Measurements from ENCODE around the gene MDN1.

DNA sequence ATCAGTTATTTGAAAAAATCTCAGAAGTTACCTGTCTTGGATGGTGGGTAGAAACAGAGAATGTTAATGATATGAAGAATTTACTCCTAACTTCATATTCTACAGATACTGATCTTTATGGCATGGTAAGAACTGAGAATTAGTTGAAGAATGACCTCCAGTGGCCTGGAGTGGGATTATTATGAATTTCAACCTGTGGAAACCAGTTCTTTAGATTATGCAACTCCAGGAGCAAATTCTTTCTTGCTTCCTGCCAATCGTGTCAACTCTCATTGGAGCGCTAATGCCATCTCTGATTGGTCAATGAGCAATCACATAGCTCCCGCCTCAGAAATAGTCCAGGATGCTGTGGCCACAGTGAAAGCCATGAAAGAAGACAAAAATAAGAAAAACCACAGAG is 221.6 kb downstream of the MDN1 start:
- TF ChIP-seq, protein P1, sequence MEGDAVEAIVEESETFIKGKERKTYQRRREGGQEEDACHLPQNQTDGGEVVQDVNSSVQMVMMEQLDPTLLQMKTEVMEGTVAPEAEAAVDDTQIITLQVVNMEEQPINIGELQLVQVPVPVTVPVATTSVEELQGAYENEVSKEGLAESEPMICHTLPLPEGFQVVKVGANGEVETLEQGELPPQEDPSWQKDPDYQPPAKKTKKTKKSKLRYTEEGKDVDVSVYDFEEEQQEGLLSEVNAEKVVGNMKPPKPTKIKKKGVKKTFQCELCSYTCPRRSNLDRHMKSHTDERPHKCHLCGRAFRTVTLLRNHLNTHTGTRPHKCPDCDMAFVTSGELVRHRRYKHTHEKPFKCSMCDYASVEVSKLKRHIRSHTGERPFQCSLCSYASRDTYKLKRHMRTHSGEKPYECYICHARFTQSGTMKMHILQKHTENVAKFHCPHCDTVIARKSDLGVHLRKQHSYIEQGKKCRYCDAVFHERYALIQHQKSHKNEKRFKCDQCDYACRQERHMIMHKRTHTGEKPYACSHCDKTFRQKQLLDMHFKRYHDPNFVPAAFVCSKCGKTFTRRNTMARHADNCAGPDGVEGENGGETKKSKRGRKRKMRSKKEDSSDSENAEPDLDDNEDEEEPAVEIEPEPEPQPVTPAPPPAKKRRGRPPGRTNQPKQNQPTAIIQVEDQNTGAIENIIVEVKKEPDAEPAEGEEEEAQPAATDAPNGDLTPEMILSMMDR (IDR thresholded peaks at IDR 0.05) = no peak
- TF ChIP-seq POLR2A (IDR thresholded peaks at IDR 0.05; ENCODE audit: low read depth) = no peak

All from esophagus muscularis mucosa (tissue), 3 donors.